ENCODE data around the gene FZD8.

- TF ChIP-seq EZH2 (IDR thresholded peaks at IDR 0.05) = no peak
- no peak for TF ChIP-seq POLR2AphosphoS5 (IDR thresholded peaks at IDR 0.05; ENCODE audit: borderline replicate concordance, low read depth, low read length)
These were observed 6.5 kb downstream of the FZD8 start for GRCh38 chr10:35635576-35635975.

All from SK-N-MC (cell line).